Activated CD4-positive, alpha-beta T cell treated with anti-CD3 and anti-CD28 coated beads, Interleukin-2, amount 50 U/mL, for 4 hours (primary cell): ENCODE data around the gene RANBP9.

Experiments used
- DNase-seq, 2 experiments: peaks; one replicate each; pipeline ENCODE4 v3.0.0-alpha.2; 2020

RANBP9 gene

DNA sequence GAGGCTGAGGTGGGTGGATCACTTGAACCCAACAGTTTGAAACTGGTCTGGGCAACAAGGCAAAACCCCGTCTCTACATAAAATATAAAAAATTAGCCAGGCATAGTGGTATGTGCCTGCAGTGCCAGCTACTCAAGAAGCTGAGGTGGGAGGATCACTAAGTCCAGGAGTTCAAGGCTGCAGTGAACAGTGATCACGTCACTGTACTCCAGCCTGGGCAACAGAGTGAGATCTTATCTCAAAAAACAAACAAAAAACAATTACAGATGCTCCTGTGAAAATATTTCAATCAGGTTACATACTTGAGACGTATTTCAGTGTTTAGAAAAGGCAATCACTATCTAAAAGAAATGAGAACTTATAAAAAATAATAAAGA is 33.8 kb downstream of the RANBP9 start:
- DNase-seq, result no peak

DNA sequence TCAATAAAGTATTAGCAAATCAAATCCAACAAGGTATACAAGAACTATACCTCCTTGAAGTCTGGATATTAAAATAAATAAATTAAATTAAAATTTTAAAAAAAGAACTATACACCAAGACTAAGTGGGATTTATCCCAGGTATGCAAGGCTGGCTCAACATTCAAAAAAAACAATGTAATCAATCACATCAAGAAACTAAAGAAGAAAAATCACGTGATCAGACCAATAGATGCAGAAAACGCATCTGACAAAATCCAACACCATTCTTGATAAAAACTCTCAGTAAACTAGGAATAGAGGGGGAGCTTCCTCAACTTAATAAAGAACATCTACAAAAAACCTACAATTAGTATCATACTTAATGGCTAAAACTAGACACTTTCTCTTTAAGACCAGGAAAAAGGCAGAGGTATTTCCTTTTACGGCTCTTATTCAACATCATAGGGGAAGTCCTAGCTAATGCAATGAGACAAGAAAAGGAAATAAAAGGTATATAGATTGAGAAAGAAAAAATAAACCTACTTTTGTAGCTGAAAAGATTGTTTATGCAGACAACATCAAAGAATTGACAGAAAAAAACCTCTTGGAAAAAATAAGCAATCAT is 35.0 kb downstream of the RANBP9 start:
- no peak for DNase-seq

DNA sequence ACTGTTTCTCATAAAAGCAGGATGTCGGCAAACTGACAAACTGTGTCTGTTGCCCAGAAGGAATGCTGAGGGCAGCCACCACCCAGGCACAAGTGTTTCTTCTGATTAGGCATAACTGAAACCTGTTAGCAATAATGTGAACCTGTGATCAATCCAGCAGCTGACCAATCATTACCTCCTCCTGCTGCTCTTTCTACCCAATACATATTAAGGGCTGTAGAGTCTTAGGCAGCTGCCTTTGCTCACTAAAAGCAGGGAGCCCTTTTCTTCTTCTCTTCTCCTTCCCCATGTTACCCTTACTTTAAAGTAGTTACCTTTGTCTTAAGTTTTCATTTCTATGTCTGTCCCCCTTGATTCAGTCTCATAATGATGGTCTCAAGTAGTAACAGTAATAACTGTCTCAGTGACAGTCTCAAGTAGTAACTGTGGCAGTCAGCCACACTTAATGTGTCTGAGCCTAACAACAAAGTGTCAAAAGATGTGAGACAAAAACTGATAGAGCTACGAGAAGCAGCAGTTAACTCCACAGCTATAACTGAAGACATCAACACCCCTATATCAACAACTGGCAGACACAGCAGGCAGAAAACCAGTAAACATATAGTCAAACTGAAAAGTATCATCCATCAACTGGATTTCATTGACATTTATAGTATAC is 37.0 kb downstream of the RANBP9 start:
- no peak for DNase-seq

DNA sequence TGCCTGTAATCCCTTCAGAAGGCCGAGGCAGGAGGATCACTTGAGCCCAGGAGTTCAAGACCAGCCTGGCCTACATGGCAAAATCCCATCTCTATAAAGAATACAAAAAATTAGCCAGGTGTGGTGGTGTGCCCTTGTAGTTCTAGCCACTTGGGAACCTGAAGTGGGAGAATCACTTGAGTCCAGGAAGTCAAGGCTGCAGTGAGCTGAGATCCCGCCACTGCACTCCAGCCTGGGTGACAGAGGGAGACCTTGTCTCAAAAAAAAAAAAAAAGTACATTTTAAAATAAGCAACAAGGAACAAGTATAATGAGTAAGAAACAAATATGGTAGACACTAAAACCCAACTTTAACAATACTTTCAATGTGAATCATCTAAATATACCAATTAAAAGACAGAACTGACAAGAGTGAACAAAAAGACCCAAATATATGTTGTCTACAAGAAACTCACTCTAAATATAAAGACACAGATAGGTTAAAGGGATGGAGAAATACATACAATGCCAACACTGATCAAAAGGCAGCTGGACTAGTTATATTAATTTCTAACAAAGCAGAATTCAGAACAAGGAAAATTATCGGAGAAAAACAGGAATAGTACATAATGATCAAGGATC is 37.7 kb downstream of the RANBP9 start:
- no peak for DNase-seq

DNA sequence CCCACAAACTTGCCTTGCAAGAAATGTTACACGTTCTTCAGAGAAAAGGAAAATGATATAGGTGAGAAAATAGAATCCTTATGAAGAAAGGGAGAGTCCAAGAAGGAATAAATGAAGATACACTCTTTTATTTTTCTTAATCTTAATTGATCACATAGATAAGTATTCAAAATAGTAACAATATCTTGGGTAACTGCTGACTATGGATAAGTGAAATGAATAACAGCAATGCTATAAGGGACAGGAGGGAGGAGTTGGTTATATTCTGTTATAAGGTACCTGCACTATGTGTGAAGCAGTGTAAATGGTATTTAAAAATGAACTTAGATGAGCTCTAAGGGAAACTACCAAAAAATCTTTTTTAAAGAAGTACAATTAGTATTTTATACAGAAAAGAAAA is 38.3 kb downstream of the RANBP9 start:
- DNase-seq, result no peak

DNA sequence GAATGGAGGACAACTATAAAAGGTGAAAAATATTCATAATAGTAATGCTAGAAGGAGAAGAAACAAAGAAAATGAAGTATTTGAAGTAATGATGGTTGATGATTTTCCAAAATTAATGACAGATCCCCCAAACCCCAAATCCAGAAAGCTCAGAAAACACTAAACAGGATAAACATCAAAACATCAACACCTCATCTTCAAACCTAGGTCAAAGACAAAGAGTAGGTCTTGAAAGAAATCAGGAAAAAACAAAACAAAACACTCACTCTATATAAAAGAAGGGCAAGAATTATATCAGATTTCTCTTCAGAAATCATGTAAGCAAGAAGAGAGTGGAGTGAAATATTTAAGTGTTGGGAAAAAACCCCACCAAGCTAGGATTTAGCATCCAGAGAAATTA is 38.7 kb downstream of the RANBP9 start:
- DNase-seq, result no peak

DNA sequence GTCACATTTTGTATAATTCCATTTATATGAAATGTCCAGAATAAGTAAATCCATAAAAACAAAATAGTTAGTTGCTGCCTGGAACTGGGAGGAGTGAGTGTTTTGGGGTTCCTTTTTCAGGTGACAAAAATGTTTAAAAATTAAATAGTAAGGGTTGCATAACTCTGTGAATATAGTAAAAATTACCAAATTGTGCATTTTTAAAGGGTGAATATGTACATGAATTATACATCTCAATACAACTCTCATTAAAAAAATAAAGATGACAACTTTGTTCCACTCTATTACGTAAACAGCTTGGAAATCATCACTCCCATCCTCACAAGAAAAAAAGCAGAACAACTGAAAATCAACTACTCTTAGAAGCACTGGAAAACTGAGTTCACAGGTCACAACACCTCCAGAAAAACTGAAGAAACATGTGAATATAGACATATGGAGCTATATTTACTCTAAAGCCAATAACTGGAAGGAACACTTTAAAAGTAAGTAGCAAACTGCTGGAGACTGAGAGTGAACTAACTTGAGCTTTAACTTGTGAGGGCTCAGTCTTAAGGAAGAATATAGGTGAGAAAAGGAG is 40.0 kb downstream of the RANBP9 start:
- DNase-seq, result no peak

DNA sequence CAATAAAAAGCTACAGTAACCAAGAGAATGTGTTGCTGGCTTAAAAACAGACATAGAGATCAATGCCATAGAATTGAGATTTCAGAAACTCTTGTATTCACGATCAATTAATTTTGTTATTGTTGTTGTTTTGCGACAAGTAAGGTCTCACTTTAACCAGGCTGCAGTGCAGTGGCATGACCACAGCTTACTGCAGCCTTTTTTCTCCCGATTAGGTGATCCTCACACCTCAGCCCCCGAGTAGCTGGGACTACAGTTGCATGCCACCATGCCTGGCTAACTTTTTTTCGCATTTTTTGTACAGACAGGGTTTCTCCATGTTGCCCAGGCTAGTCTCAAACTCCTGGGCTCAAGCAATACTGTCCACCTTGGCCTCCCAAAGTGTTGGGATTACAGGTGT is 42.2 kb downstream of the RANBP9 start:
- no peak for DNase-seq

DNA sequence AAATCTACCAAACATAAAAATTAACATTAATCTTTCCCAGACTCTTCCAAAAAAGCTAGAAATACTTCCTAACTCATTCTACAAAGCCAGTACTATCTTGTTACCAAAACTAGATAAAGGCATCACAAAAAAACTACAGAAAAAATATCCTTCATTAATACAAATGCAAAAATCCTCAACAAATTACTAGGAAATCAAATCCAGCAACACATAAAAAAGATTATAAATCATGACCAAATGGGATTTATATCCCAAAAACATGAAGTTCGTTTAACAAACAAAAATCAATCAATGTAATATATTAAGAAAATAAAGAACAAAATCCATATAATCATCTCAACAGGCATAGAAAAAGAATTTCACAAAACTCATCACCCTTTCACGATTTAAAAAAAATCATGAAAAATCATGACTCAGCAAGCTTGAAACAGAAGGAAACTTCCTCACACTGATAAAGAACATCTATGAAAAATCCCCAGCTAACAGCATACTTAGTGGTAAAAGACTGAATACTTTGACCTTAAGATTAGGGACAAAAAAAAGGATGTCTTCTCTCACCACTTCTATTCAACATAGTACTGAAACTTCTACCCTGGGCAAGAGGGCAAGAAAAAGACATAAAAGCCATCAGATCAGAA is 43.2 kb downstream of the RANBP9 start:
- DNase-seq, result no peak

DNA sequence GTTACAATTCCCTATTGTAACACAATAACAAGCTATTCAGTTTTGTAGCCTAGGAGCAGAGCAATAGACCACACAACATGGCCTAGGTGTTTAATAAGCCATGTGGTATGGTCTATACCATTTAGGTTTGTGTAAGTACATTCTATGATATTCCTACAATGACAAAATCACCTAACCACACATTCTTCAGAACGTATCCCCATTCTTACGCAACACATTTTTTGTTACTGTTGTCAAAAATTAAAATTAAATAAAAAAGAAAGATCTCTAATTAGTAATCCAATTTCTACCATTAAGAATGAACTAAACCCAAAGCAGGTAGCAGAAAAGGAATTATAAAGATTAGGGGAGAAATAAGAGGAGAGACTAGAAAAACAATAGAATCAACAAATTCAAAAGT is 44.0 kb downstream of the RANBP9 start:
- no peak for DNase-seq

DNA sequence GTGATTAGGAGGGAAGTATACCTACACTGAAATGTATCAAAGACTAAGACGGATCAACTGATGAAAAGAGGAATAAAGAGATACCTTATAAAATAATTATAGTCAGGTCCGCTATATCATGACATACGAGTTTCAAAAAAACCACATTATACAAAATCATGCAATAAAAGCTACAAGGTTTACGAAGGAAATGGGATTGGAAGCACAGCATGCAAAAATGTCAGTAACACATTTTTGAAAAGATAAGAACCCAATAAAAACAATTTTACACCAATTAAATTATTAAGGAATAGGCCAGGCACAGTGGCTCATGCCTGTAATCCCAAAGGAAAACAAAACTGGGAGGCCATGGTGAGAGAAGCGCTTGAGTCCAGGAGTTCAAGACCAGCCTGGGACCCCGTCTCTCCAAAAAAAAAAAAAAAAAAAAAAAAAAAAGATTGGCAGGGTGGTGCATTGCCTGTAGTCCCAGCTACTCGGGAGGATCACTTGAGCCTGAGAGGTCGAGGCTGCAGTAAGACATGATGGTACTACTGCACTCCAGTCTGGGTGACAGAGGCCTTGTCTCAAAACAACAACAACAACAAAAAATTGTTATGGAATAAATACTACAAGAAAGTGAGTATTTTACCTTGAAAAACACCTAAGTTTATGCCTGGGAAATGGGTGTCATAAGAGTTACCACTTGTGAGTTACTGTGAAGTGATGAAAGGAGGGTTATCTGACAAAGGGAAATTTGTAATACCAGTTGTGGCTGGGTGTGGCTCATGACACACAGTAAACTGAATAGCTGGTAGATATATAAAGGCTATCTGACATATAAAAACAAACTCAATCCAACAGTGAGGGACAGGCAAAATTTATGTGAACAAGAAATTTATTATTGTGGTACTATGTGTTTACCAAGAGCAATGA is 45.2 kb downstream of the RANBP9 start:
- DNase-seq, result peak; percentile 11 to 22

DNA sequence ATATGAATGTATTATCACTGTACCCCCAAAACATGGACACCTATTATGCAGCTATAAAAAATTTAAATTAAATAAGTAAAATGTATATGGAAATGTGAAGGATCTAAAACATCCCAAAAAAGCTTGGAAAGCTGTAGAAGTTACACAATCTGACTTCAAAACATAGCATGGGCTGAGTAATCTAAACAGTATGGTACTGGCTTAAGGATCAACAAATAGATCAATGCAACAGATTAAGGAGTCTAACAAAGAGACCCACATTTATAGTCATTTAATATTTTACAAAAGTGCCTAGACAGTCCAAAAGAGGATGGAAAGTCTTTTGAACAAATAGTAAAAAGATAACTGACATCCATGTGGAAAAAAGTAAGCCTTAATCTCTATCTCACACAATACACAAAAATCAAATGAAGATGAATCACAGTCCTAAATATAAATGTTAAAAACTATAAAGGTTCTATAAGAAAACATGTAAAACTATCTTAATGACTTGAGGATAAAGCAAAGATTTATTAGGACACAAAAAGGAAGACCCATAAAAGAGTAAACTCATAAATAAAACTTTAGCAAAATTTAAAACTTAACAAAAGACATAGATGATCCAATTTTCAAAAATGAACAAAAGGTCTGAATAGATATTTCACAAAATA is 46.8 kb downstream of the RANBP9 start:
- DNase-seq, result no peak

DNA sequence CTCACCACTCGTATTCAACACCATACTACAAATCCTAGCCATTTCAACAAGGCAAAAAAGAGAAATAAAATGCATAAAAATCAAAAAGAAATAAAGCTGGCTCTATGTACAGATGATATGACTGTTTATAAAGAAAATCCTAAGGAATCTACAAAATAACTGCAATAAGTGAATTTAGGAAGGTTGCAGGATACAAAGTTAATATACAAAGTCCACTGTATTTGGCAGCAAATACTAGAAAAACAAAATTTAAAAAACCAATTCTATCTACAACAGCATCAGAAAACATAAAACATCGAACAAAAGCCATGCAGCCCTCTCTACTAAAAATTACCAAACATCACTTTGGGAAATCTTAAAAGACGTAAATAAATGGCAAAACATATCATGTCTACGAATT is 47.6 kb downstream of the RANBP9 start:
- no peak for DNase-seq

DNA sequence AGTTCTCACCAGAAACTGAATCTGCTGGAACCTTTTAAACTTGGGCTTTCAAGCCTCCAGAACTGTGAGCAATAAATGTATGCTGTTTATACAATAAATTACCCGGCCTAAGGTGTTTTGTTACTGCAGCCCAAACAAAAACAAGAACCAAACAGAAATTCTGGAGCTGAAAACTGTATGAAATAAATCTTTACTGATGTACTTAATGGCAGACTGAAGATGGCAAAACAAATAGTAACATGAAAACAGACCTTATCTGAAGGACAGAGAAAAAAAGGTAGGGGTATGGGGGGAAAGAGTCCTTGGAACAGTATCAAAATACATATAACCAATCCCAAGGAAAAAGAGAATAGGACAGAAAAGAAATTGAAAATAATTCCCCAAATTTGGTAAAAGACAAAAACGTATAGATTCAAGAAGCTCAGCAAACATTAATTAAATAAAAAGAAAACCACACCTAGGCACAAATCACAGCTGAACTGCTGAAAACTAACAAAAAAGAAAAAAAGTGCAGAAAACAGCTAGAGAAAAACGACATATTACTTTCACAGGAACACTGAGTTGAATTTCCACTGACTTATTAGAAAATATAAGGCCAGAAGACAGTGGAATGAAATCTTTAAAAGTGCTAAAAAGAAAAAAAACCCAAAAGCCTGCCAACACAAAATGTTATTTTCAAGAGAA is 48.8 kb downstream of the RANBP9 start:
- DNase-seq, result no peak

DNA sequence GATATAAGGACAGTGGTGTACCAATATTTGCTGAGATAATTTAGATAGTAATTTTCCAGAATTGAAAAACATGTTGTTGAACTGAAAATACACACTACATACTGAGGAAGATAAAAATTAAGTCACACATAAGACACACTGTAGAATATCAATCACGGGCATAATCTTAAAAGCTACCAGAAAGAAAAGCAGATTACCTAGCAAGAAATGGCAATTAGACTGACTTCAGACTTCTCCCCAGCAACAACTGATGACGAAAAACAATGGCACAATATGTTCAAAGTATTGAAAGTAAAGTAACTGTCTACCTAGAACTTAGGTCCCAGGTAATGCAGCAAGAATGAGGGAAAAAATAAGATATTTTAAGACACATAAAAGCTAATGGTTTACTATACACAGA is 50.0 kb downstream of the RANBP9 start:
- DNase-seq, result no peak

DNA sequence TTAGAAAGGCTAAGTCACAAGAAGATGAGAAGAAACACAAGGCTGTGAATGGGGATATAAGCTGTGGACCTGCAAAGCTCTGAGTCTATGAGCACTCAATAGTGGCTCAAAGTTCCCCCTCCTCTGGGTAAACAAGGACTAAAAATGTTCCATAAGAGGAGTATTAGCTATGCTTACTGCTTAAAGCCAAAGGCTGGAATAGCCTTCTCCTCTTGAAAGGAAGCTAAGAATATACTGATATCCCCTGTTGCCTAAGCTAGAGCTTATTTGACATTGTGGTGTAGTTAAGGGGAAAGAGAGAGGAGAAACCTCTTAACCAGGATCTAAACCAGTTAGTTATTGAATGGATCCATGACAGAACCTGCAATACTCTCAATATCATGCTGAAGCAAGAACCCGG is 50.7 kb downstream of the RANBP9 start:
- no peak for DNase-seq

DNA sequence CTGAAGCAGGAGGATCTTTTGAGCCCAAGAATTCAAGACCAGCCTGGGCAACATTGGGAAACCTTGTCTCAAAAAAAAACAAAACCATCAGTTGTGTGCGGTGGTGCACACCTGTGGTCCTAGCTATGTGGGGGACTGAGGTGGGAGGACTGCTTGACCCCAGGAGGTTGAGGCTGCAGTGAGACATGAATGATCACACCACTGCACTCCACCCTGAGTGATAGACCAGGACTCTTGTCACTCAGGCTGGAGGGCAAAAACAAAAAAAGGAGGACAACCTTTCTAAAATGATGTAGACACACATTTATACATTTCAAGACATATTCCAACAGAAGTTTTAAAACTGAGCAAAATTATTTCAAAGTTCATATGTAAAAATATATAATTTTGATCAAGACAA is 51.4 kb downstream of the RANBP9 start:
- no peak for DNase-seq

DNA sequence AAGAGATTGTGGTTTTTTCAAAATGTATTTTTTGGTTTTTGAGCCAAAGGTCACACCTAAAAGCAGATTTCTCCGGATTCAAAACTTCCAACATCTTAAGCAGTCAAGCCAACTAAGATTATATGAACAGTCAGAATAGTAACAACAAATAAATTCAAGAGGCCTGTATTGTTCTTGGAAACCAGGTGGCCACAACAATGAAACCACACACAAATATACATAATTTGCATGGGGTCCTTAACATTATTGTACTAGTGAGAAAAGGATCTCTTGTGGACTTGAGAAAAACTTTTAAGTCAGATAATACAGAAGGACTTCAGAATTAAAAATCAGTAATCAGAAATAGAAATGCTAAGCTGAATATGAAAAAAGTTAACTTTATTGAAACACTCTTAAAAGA is 55.9 kb downstream of the RANBP9 start:
- no peak for DNase-seq

DNA sequence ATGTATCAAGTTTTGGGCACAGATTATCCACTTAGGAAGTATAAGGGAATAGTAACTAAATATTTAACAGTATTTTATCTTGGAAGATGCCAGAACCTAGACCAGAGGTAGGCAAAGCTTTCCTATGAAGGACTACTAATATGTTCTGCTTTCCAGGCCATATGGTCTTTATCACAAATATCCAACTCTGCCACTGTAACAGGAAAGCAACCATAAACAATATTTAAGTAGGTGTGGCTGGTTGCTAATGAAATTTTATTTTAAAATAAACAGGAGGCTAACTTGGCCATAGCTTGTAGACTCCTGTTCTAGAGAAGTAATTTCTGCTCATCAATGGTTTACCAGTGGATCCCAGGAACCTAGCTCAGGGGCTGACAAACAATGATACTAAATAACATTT is 57.1 kb downstream of the RANBP9 start:
- no peak for DNase-seq

DNA sequence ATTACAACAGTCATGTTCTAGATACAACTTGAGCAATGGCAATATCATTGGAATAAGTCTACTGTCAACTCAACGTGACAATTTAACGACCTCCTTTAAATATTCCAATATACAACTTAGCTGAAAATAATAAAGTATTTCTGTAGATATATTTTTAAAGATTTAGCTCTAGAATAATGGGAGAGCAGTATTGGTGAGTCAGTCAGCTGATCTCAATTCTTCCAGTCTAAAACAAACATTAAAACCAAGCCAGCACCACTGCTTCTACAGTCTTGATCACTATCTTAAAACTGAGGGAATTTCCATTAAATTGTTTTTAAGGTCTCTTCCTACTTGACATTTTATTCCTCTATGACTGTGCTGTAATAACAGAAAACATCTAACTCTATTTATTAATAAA is 58.3 kb downstream of the RANBP9 start:
- no peak for DNase-seq

DNA sequence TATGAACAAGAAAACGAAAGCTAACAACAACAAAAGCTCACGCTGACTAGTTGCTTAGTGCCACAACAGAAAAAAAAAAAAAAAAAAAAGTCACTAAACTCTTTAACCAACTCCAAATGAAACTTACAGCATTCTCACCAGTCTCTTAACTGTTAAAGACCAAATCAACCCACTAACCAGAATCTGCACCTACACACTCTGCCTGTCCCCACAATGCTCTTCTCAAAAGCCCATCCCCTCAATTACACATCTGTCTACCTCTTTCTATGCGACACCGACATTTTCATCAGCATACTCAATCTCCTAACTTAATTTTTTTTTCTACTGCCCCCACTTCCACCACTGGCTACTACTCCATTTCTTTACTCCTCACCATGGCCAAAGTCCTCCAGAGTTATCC is 62.2 kb downstream of the RANBP9 start:
- DNase-seq, result no peak

DNA sequence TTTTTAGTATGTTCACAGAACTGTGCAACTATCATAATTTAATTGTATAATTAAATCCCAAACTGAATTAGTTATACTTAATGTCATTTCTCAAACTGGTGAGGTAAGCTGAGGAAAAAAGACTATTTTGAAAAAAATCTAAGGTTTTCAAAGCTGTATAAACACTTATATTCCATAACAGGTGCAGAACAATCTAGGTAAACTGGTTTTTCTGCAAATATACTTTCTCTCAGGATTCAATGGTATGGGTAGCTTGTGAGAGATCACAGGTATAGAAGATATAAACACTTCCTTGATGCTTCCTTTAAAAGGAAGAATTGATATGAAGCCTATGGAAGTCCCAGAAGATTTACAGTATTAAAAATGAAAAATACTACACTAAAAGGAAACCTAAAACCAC is 62.8 kb downstream of the RANBP9 start:
- no peak for DNase-seq
